GM19372 (cell line): ENCODE data around the gene BLTP3B.
"Not testable (repeated sequence)": the region's sequence is repeated elsewhere in the genome, so short reads cannot be mapped to it uniquely, and the experiment has no call there.

Experiments used
- ATAC-seq: cut with Tn5 transposase; IDR thresholded peaks from one replicate; pipeline ENCODE4 v1.9.1; 2021; ENCODE audit warnings: mild to moderate bottlenecking, low read depth, moderate library complexity; ENCODE audit not compliant: unreplicated experiment

The BLTP3B gene

GRCh38 chr12:100142851-100143559 is at the start of gene BLTP3B:
TSS of gene BLTP3B (minus strand) at chr12:100142874. CDS start at chr12:100142635, 239 bp downstream.
- ATAC-seq = peak; percentile 67

GRCh38 chr12:100189636-100190394 is 47.1 kb upstream of the BLTP3B start:
- no peak for ATAC-seq

GRCh38 chr12:100188888-100189635 is 46.4 kb upstream of the BLTP3B start:
- not testable (repeated sequence) for ATAC-seq

GRCh38 chr12:100187857-100188519 is 45.3 kb upstream of the BLTP3B start:
- ATAC-seq = no peak

- no peak for ATAC-seq
These were observed 44.4 kb upstream of the BLTP3B start for GRCh38 chr12:100187068-100187467.

- ATAC-seq = no peak
These were observed 43.4 kb upstream of the BLTP3B start for GRCh38 chr12:100186071-100186470.

- ATAC-seq = peak; percentile 58
These were observed 42.8 kb upstream of the BLTP3B start for GRCh38 chr12:100185361-100185894.

- ATAC-seq = no peak
These were observed 42.0 kb upstream of the BLTP3B start for GRCh38 chr12:100184549-100185145.

GRCh38 chr12:100179252-100179651 is 36.6 kb upstream of the BLTP3B start:
- no peak for ATAC-seq

GRCh38 chr12:100176493-100176892 is 33.8 kb upstream of the BLTP3B start:
- not testable (repeated sequence) for ATAC-seq

GRCh38 chr12:100174495-100174894 is 31.8 kb upstream of the BLTP3B start:
- ATAC-seq = no peak

- no peak for ATAC-seq
These were observed 30.4 kb upstream of the BLTP3B start for GRCh38 chr12:100173111-100173510.

- ATAC-seq = no peak
These were observed 28.6 kb upstream of the BLTP3B start for GRCh38 chr12:100171248-100171647.

GRCh38 chr12:100170313-100170858 is 27.7 kb upstream of the BLTP3B start:
- no peak for ATAC-seq

- ATAC-seq = no peak
These were observed 26.7 kb upstream of the BLTP3B start for GRCh38 chr12:100169345-100169744.

- ATAC-seq = no peak
These were observed 25.9 kb upstream of the BLTP3B start for GRCh38 chr12:100168562-100168961.

GRCh38 chr12:100166232-100166631 is 23.6 kb upstream of the BLTP3B start:
- ATAC-seq = no peak

- ATAC-seq = no peak
These were observed 22.7 kb upstream of the BLTP3B start for GRCh38 chr12:100165356-100165755.

- ATAC-seq = peak; percentile 11
These were observed 21.6 kb upstream of the BLTP3B start for GRCh38 chr12:100164153-100164704.
